TTC549 (cell line): Measurements from ENCODE around the gene VAMP1.
"Not testable (repeated sequence)": the region's sequence is repeated elsewhere in the genome, so short reads cannot be mapped to it uniquely, and the experiment has no call there.

Source experiments
- FAIRE-seq: peaks from 2 replicates; lab custom pipeline; 2012; peaks lifted over from hg19 to GRCh38; lab: Jason Lieb, UNC

Gene VAMP1

GRCh38 chr12:6469609-6470374 lies 685 bp downstream of the VAMP1 start:
- no peak for FAIRE-seq

DNA sequence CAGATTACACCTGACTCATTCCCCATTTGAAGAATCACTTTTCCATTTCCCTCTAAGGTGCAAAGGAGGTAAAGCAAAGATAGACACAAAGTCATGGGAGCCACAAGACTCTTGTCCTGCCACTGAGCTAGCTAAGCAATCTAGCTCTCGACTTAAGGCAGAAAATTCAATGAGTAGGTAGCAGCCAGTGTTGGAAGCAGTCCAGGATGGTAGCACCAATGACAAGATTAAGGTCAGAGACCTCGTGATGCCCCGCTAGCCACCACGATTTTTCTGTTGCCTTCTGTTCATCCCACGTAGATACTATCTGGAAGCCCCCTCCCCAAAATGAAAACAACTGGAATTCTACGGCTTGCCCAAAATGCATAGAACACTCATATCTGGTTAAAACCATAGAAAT lies 1.4 kb downstream of the VAMP1 start:
- FAIRE-seq, result no peak

GRCh38 chr12:6468283-6468575 lies 2.2 kb downstream of the VAMP1 start:
- no peak for FAIRE-seq

- not testable (repeated sequence) for FAIRE-seq
Measured at GRCh38 chr12:6467571-6468282, 2.8 kb downstream of the VAMP1 start.

DNA sequence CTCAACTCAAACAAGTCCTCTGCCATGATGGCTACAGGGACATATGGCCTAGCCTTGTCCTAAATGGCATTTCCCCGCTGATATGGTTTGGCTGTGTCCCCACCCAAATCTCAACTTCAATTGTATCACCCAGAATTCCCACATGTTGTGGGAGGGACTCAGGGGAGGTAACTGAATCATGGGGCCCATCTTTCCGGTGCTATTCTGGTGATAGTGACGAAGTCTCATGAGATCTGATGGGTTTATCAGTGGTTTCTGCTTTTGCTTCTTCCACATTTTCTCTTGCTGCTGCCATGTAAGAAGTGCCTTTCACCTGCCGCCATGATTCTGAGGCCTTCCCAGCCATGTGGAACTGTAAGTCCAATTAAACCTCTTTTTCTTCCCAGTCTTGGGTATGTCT lies 3.7 kb downstream of the VAMP1 start:
- FAIRE-seq, result not testable (repeated sequence)

GRCh38 chr12:6466184-6466573 lies 4.3 kb downstream of the VAMP1 start:
- no peak for FAIRE-seq

DNA sequence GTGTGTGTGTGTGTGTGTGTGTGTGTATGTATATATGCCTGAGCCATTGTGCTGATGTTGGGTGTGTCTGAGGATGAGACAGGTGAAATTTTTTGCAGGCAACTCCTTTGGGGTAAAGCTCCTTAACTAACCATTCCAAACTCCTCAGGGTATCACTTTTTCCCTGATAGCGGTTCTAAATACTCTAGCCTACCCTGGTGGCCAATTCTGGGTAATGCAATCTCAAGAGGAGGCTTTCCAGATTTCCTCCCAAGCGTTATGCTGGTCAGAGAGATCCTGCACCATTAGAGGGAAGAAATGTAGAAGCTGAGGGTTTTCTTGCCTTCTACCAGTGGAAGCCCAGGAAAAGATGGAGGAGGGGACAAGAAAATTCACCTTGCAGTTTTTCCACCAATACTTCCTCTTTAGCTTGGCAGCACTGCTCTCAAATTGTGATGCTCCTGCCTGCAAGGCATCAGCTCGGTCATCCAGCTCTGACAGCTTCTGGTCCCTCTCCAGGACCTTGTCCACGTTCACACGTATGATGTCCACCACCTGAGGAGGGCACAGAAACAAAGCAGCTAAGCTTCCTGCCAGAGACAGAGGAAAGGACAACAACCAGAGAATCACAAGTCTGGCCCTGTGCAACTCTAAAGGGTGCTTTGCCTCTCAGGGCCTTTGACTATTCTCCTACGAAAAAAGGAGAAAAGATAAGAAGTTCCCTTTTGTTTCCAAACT lies 4.9 kb downstream of the VAMP1 start:
- FAIRE-seq, result peak; percentile 56

GRCh38 chr12:6464531-6464930 lies 5.9 kb downstream of the VAMP1 start:
- FAIRE-seq, result no peak

GRCh38 chr12:6463858-6464257 lies 6.6 kb downstream of the VAMP1 start:
- no peak for FAIRE-seq

- FAIRE-seq, result no peak
Measured at GRCh38 chr12:6463216-6463615, 7.3 kb downstream of the VAMP1 start.

- no peak for FAIRE-seq
Measured at GRCh38 chr12:6462234-6462995, 8.1 kb downstream of the VAMP1 start.

DNA sequence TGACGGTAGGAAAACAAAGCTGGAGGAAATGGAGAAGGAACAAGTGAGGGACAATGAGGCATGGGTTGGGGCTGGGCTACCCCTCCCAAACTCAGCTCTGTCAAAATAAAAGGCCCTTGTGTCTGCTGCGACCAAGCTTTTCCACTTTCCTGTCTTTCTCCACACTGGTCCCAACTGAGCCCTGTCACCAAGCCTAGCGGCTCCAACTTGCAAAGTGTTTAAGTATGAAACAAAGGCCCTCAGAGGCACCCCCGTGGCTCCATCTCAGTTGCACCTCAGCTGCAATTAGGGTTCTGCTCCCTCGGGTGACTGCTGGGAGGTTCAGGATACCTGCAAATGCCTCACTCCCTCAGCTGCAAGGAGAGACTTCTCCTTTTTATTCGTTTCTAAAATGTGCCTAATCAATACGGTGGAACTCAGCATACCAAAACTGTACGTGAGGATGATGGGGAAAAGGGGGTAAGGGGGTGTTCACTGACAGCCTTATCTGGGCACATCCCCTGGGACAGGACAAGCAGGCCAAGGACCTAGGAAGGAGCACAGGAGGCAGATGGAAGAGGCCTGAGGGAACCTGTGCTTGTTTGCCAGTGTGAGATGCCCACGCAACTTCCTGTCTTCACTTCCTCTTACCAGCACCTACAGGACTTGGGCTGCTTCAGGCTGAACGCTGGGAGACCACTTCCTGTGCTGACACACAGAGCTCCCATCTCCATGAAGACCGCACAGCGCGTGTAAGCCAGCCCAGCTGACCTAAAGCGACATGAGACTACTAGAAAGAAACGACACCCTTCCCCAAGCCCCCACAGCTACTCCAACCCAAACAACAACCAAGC lies 8.9 kb downstream of the VAMP1 start:
- FAIRE-seq, result no peak

DNA sequence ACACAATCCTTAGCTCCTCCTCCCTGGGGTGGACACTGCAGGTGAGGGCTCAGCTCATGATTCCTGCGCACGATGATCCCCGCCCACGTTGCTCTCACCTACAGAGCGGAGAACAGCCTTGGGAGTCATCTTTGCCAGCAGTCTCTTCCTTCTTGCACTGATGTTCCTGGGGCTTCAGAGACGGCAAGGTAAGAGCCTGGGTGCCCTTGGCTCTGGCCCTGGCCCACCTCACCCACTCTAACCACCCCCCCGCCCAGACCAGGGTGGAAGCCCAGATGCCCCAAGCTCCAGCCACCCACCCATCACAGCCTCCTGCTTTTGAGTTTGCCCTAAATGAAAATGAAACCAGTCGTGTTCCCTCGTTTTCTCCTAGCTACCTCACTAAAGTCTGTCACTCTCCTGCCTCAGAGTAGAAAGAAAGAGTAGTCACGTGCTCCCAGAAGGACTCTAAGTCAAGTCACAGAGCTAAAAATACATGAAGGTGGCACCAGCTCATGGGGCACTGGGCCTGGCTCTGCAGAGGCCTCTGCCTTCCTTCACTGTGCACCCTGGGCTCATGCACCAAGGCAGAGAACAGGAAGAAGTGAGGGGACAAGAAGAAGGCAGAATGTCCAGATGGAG lies 9.6 kb downstream of the VAMP1 start:
- FAIRE-seq, result no peak

DNA sequence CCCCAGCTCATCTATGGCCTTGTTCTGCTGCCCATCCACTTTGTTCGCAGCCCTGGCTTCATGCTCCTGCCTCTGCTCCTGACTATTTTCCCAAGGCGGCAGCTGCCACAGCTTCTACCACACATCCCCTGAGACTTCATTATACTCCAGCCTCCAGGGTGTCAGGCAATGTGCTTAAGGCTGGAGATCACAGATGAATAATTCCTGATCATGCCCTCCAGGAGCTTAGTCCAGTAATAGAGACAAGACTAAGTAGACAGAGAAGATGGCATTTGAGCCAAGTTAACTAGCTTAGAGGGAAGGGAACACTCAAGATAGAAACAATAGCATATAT lies 11.5 kb downstream of the VAMP1 start:
- no peak for FAIRE-seq

GRCh38 chr12:6458281-6459003 lies 12.0 kb downstream of the VAMP1 start:
- FAIRE-seq, result no peak

GRCh38 chr12:6457220-6457945 lies 13.1 kb downstream of the VAMP1 start:
- no peak for FAIRE-seq

GRCh38 chr12:6452944-6453630 lies 17.4 kb downstream of the VAMP1 start:
- no peak for FAIRE-seq

- FAIRE-seq, result no peak
Measured at GRCh38 chr12:6452245-6452943, 18.1 kb downstream of the VAMP1 start.
